H9 (cell line): Measurements from ENCODE around the gene ZNF467. TPM values are rescaled to one million over a fixed set of nuclear protein-coding genes. Genes with fewer than 3 reads are reported as not detected.

Source experiments
- DNase-seq: peaks from one replicate; pipeline ENCODE4 v3.0.0-alpha.2; 2017
- H2AFZ ChIP-seq: one replicate; pipeline ENCODE4 v1.6.1; 2013; ENCODE audit warnings: mild to moderate bottlenecking, low read length, control low read depth, moderate library complexity
- H2AK5ac ChIP-seq: 2 replicates; pipeline ENCODE4 v1.6.1; 2013; ENCODE audit warnings: low read length, control low read depth, mixed read lengths; ENCODE audit not compliant: insufficient read length
- H2BK120ac ChIP-seq: one replicate; pipeline ENCODE4 v1.6.1; 2013; ENCODE audit warnings: low read depth, mild to moderate bottlenecking, low read length, control low read depth, inconsistent platforms; ENCODE audit not compliant: poor library complexity, severe bottlenecking
- H2BK12ac ChIP-seq: 2 replicates; pipeline ENCODE4 v1.6.1; 2013; ENCODE audit warnings: low read length, control low read depth, mixed read lengths, low read depth; ENCODE audit not compliant: insufficient read length
- H2BK15ac ChIP-seq: 2 replicates; pipeline ENCODE4 v1.6.1; 2013; ENCODE audit warnings: low read depth, low read length, control low read depth
- H2BK20ac ChIP-seq: one replicate; pipeline ENCODE4 v1.6.1; 2013; ENCODE audit warnings: low read depth, mild to moderate bottlenecking, low read length, control low read depth, inconsistent platforms; ENCODE audit not compliant: poor library complexity, severe bottlenecking
- H2BK5ac ChIP-seq: 2 replicates; pipeline ENCODE4 v1.6.1; 2013; ENCODE audit warnings: low read length, control low read depth, mixed read lengths; ENCODE audit not compliant: insufficient read length
- H3K14ac ChIP-seq: 2 replicates; pipeline ENCODE4 v1.6.1; 2013; ENCODE audit warnings: low read length, control low read depth; ENCODE audit not compliant: insufficient read depth
- H3K18ac ChIP-seq: 2 replicates; pipeline ENCODE4 v1.6.1; 2013; ENCODE audit warnings: low read depth, mild to moderate bottlenecking, mixed read lengths, low read length, control low read depth; ENCODE audit not compliant: insufficient read length
- H3K23ac ChIP-seq: 2 replicates; pipeline ENCODE4 v1.6.1; 2013; ENCODE audit warnings: low read length, control low read depth, mixed read lengths, low read depth; ENCODE audit not compliant: insufficient read length
- H3K23me2 ChIP-seq: 2 replicates; pipeline ENCODE4 v1.6.1; 2013; ENCODE audit warnings: low read depth, mild to moderate bottlenecking, mixed read lengths, low read length, control low read depth; ENCODE audit not compliant: insufficient read length, poor library complexity, severe bottlenecking
- H3K27ac ChIP-seq: 2 replicates; pipeline ENCODE4 v1.5.1; 2013; ENCODE audit warnings: low read length, control low read depth, mixed read lengths, low read depth; ENCODE audit not compliant: insufficient read length
- H3K27me3 ChIP-seq: 2 replicates; pipeline ENCODE4 v1.6.1; 2013; ENCODE audit warnings: low read length, control low read depth, inconsistent platforms; ENCODE audit not compliant: insufficient read depth
- H3K4ac ChIP-seq: 2 replicates; pipeline ENCODE4 v1.6.1; 2013; ENCODE audit warnings: low read depth, mild to moderate bottlenecking, control low read depth, inconsistent platforms, low read length, moderate library complexity
- H3K4me1 ChIP-seq: 2 replicates; pipeline ENCODE4 v1.6.1; 2013; ENCODE audit warnings: low read length, control low read depth, inconsistent platforms; ENCODE audit not compliant: insufficient read depth
- H3K4me2 ChIP-seq: 2 replicates; pipeline ENCODE4 v1.6.1; 2013; ENCODE audit warnings: low read length, control low read depth, mixed read lengths; ENCODE audit not compliant: insufficient read length, insufficient read depth
- H3K56ac ChIP-seq: 2 replicates; pipeline ENCODE4 v1.6.1; 2013; ENCODE audit warnings: low read depth, mild to moderate bottlenecking, mixed read lengths, low read length, control low read depth; ENCODE audit not compliant: insufficient read length
- H3K79me1 ChIP-seq: 2 replicates; pipeline ENCODE4 v1.6.1; 2013; ENCODE audit warnings: low read depth, mild to moderate bottlenecking, moderate library complexity, low read length, control low read depth, inconsistent platforms; ENCODE audit not compliant: insufficient read depth, poor library complexity, severe bottlenecking
- H3K79me2 ChIP-seq: 2 replicates; pipeline ENCODE4 v1.6.1; 2013; ENCODE audit warnings: low read length, control low read depth, inconsistent platforms; ENCODE audit not compliant: insufficient read depth
- H3K9ac ChIP-seq: 2 replicates; pipeline ENCODE4 v1.6.1; 2013; ENCODE audit warnings: low read length, control low read depth, mixed read lengths; ENCODE audit not compliant: insufficient read length; ENCODE audit errors: extremely low read depth
- H3K9me3 ChIP-seq: one replicate; pipeline ENCODE4 v1.6.1; 2013; ENCODE audit warnings: low read depth, low read length, inconsistent platforms; ENCODE audit not compliant: control insufficient read depth
- H3T11ph ChIP-seq: one replicate; pipeline ENCODE4 v1.6.1; 2013; ENCODE audit warnings: mild to moderate bottlenecking, low read length, control low read depth, inconsistent platforms
- H4K20me1 ChIP-seq: one replicate; pipeline ENCODE4 v1.6.1; 2013; ENCODE audit not compliant: control insufficient read depth, insufficient read length, insufficient read depth
- H4K5ac ChIP-seq: 2 replicates; pipeline ENCODE4 v1.6.1; 2013; ENCODE audit warnings: low read depth, mild to moderate bottlenecking, mixed read lengths, low read length, control low read depth; ENCODE audit not compliant: insufficient read length
- H4K8ac ChIP-seq: replicated peaks from 2 replicates; pipeline ENCODE4 v1.6.1; 2013; ENCODE audit warnings: low read length, control low read depth, mixed read lengths, low read depth; ENCODE audit not compliant: insufficient read length
- H4K91ac ChIP-seq: 2 replicates; pipeline ENCODE4 v1.6.1; 2013; ENCODE audit warnings: low read depth, mild to moderate bottlenecking, moderate library complexity, mixed read lengths, low read length, control low read depth; ENCODE audit not compliant: insufficient read length
- H3K27ac Mint-ChIP-seq, 3 experiments: 2 replicates in 2 of 3; 3 replicates in 1 of 3; pipeline ENCODE4 v1.8.0; 2020 to 2021; ENCODE audit warnings: mixed read lengths in 3 of 3, mild to moderate bottlenecking in 1 of 3, moderate library complexity in 1 of 3
- H3K27me3 Mint-ChIP-seq: 2 replicates; pipeline ENCODE4 v1.8.0; 2021; ENCODE audit warnings: low read depth, mild to moderate bottlenecking, moderate library complexity, mixed read lengths
- H3K36me3 Mint-ChIP-seq, 3 experiments: 2 replicates in 2 of 3; 3 replicates in 1 of 3; pipeline ENCODE4 v1.8.0; 2020 to 2021; ENCODE audit warnings: low read depth in 3 of 3, mixed read lengths in 3 of 3; ENCODE audit not compliant: insufficient read depth in 1 of 3
- H3K4me1 Mint-ChIP-seq, 2 experiments: 2 replicates each; pipeline ENCODE4 v1.8.0; 2020; ENCODE audit warnings: mixed read lengths in 2 of 2
- H3K4me3 Mint-ChIP-seq, 2 experiments: 2 replicates in 1 of 2; 3 replicates in 1 of 2; pipeline ENCODE4 v1.8.0; 2020 to 2021; ENCODE audit warnings: mild to moderate bottlenecking in 2 of 2, mixed read lengths in 2 of 2, moderate library complexity in 1 of 2
- H3K9me3 Mint-ChIP-seq, 2 experiments: 2 replicates in 1 of 2; 3 replicates in 1 of 2; pipeline ENCODE4 v1.8.0; 2020; ENCODE audit warnings: mild to moderate bottlenecking in 2 of 2, mixed read lengths in 2 of 2, moderate library complexity in 1 of 2
- CTCF ChIP-seq: fragments of 200-600 bp; sonication (generic); conservative IDR thresholded peaks from 3 replicates; pipeline ENCODE4 v1.8.0; 2021; ENCODE audit warnings: antibody characterized with exemption, mild to moderate bottlenecking
- WGBS: extraction: QIAGEN DNeasy Blood & Tissue Kit; methylation state at CpG from one replicate; pipeline ENCODE4 v1.1.7; 2013; ENCODE audit warnings: missing lambda C conversion rate, low lambda C conversion rate, mixed read lengths; ENCODE audit not compliant: insufficient read length; ENCODE audit errors: extremely low coverage; 5-methylcytosine and 5-hydroxymethylcytosine counted together
- total RNA-seq: library from RNA; stranded (reverse); gene quantifications from 2 replicates; pipeline ENCODE4 v1.2.1, GENCODE V29; 2021

ZNF467 gene
- total RNA-seq, 1 experiment from 2014 or later: 0.31 TPM

DNA sequence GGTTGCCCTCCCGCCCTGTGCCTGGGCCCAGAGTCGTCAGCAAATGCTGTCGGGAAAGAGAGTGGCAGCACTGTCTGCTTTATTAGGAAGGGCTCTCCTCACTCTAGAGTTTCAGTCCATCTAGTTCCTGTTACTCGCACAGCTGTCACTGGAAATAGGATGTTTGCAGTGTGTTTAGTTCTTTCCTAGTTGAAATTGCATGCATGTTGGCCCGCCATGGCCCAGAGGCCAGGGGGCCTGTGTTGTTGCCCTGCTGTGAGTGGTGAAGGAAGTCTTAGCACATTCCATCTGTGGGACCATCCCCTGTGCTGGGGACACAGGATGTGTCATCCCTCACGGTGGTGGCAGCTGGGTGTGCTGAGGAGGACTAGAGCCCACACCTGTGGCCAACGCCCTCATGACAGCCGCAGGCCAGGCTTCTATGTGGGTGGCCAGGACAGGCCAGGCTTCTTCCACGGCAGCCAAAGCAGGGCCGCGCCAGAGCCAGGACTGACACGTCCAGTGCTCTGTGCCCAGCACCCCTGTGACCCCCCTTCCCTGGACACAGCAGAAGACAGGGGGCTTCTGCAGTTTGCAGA is 45.4 kb downstream of the ZNF467 start:
- no peaks in the 10 kb centered on the region for H3K4me1 ChIP-seq
- H2BK12ac ChIP-seq: no peak overlapping the region
- Mint-ChIP-seq H3K27ac (no peak overlapping the region), H3K4me1 (no peaks in the 10 kb centered on the region), H3K36me3 (peaks cover 8 to 55% (median 43%) of the 10 kb centered on the region in 3 experiments), H3K27me3 (no peaks in the 10 kb centered on the region), H3K9me3 (no peaks in the 10 kb centered on the region), H3K4me3 (no peak overlapping the region)
- H3K9me3 ChIP-seq: no peaks in the 10 kb centered on the region
- no peak overlapping the region for H3K14ac ChIP-seq
- H4K8ac ChIP-seq: no peak overlapping the region
- H3K4me2 ChIP-seq: no peak overlapping the region
- H2AK5ac ChIP-seq: no peak overlapping the region
- H3K23ac ChIP-seq: no peak overlapping the region
- H2AFZ ChIP-seq: no peak overlapping the region
- H3K27ac ChIP-seq: no peak overlapping the region
- WGBS: no CpG with 5 or more reads among the region's 12 CpGs
- H2BK20ac ChIP-seq: no peak overlapping the region
- H3K23me2 ChIP-seq: no peaks in the 10 kb centered on the region
- no peak overlapping the region for H3K18ac ChIP-seq
- no peaks in the 10 kb centered on the region for H3K27me3 ChIP-seq
- H4K5ac ChIP-seq: no peak overlapping the region
- no peak overlapping the region for H3K56ac ChIP-seq
- no peak overlapping the region for H2BK120ac ChIP-seq
- no peak overlapping the region for H2BK5ac ChIP-seq
- no peak for TF ChIP-seq CTCF
- no peak overlapping the region for H3K9ac ChIP-seq
- H4K91ac ChIP-seq: no peak overlapping the region
- H3K4ac ChIP-seq: no peak overlapping the region
- H3K79me1 ChIP-seq: no peaks in the 10 kb centered on the region
- peak; percentile 17 for DNase-seq
- H2BK15ac ChIP-seq: no peak overlapping the region
- no peak overlapping the region for H3T11ph ChIP-seq
- H4K20me1 ChIP-seq: no peaks in the 10 kb centered on the region
- no peaks in the 10 kb centered on the region for H3K79me2 ChIP-seq
